Measurements from ENCODE around the gene ADGRD1.

GRCh38 chr12:131063960-131064359, 110.3 kb downstream of the ADGRD1 start:
- no peak for TF ChIP-seq CTCF (IDR thresholded peaks at IDR 0.05; ENCODE audit: low read depth, low read length, poor library complexity, severe bottlenecking)
- no peak for TF ChIP-seq EZH2phosphoT487 (IDR thresholded peaks at IDR 0.05; ENCODE audit: borderline replicate concordance, low read length)
